CMK (cell line): Measurements from ENCODE around the gene MTG2.
"Not testable (repeated sequence)": the region's sequence is repeated elsewhere in the genome, so short reads cannot be mapped to it uniquely, and the experiment has no call there.

Experiments
- DNase-seq: peaks from one replicate; pipeline ENCODE4 v3.0.0-alpha.2; 2010; ENCODE audit warnings: low read depth

The MTG2 gene

DNA sequence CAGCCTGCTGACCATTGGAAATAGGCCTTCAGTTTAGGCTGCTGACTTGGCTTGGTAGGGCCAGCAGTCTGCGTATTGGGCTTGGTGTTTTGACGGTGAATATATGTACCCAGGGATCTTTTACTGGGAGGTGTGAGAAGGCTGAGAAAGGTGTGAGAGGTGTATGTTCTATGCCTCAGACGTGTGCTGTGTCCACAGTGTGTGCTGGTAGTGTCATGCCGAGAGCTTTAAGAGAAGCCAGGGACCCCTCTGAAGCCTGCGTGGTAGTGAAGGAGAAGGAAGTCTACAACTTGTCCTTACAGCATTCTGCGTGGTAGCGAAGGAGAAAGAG lies 37.2 kb upstream of the MTG2 start:
- DNase-seq, result no peak

DNA sequence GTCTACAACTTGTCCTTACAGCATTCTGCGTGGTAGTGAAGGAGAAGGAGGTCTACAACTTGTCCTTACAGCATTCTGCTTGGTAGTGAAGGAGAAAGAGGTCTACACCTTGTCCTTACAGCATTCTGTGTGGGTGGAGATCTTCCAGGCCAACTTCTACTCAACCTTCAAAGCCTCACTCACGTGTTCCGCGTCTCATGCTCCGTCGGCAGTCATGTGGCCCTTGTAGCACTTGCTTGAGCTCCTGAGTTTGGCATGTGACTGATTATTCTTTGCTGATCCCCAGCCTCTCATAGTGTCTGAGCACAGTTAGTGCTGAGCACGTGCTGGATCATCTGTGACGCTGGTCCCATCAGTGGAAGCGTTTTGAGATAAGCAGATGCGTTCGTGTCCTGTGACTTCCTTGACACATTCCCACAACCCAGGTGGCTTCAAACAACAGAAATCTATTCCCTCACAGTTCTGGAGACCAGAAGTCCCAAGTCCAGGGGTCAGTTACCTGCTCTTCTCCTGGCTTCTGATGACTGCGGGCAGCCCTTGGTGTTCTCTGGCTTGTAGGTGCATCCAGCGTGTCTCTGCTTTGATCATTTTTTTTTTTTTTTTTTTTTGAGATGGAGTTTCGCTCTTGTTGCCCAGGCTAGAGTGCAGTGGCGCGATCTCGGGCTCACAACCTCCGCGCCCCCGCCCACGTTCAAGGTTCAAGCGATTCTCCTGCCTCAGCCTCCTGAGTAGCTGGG lies 36.6 kb upstream of the MTG2 start:
- no peak for DNase-seq

GRCh38 chr20:62147125-62147524 lies 35.7 kb upstream of the MTG2 start:
- no peak for DNase-seq

- no peak for DNase-seq
Measured at GRCh38 chr20:62147528-62147927, 35.3 kb upstream of the MTG2 start.

- DNase-seq, result not testable (repeated sequence)
Measured at GRCh38 chr20:62148383-62148782, 34.4 kb upstream of the MTG2 start.

GRCh38 chr20:62148908-62149314 lies 33.9 kb upstream of the MTG2 start:
- DNase-seq, result no peak

- DNase-seq, result no peak
Measured at GRCh38 chr20:62149532-62150309, 33.1 kb upstream of the MTG2 start.

DNA sequence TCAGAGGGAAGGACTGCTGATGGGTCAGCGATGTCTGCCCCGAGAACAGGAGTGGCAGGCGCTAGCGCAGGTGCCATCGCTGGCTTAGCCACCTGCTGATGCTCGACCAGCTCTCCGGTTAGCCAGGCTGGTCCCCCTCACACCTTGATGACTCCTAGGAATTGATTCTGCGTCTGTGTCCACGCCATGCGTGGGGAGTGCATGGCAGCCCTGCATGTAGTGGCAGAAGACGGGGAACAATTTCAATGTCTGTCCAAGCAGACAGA lies 32.6 kb upstream of the MTG2 start:
- DNase-seq, result no peak

- no peak for DNase-seq
Measured at GRCh38 chr20:62151225-62151624, 31.6 kb upstream of the MTG2 start.

GRCh38 chr20:62151835-62152364 lies 30.9 kb upstream of the MTG2 start:
- DNase-seq, result no peak

DNA sequence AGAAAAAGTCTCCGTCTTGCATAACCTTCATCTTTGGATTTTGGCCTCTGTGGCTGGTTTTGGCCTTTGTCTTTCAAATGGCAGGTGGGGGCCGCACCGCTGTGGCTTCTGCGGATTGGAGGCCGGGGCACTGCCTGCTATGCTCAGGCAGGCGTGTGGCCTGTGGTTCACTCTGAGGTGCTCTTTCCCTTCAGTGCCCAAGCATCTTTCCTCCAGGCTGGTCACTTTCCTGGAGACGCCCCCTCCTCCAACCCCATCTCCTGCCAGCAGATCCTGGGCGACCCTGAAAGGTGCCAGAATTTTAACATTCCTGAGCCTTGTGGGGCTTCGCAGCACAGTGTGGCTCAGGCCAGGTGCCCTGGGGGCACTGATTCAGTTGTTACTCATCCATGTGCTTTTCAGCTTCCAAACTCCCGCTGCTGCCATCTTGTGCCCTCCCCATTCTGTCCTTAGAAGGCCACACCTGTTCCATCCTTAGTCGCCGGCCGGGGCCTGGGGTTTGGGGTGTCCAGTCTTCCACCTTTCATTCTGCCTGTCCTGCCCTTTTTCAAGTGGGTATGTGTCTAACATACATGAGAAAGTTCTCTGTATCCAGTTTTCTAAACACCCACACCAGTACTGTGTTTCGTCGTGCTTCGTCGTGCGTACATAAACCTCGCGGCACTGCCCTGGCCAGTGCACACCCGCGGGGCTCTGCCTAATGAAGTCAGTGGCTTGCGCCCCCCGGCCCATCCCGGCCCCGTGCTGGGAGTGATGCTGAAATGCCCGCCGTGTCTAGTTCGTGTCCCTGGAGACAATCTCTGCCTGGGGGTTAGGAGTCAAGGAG lies 27.2 kb upstream of the MTG2 start:
- no peak for DNase-seq

GRCh38 chr20:62156254-62156556 lies 26.6 kb upstream of the MTG2 start:
- no peak for DNase-seq

DNA sequence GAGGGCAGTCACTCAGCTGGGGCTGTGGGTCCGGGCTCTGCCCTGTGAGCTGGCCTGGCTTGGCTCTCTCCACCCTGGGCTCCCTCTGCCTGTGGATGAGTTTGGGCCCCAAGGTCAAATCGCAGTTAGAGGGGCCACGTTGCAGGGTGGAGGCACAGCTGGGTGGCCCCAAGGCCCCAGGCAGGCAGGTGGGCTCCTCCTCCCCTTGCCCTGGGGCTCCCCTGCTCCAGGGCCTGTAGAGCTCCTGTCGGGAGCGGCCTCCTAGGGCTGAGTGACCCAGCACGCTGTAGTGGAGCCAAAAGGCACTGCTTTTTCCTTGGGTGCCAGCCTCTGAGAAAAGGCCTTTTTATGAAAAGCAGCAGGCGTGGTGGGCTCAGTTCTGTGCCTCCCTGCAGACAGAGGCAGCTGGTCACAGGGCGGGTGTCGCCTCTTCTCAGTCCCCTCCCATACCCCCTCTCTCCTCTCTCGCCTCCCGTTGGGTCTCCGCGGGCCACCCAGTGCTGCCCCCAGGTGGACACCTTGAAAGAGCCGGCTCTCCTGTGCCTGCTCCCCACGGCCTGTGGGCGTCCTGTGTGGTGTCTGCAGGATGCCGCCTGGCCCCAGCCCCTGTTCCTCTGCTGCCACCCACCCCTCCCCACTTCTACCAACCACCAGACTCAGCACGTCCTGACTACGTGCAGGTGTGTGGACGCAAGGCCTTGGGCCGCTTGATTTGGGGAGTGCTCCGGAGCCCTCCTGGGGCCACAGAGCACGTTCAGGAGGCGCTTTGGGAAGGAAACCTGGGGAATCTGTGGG lies 26.0 kb upstream of the MTG2 start:
- DNase-seq, result peak; percentile 36

GRCh38 chr20:62157387-62158087 lies 25.3 kb upstream of the MTG2 start:
- DNase-seq, result no peak

GRCh38 chr20:62158088-62158400 lies 24.8 kb upstream of the MTG2 start:
- no peak for DNase-seq

DNA sequence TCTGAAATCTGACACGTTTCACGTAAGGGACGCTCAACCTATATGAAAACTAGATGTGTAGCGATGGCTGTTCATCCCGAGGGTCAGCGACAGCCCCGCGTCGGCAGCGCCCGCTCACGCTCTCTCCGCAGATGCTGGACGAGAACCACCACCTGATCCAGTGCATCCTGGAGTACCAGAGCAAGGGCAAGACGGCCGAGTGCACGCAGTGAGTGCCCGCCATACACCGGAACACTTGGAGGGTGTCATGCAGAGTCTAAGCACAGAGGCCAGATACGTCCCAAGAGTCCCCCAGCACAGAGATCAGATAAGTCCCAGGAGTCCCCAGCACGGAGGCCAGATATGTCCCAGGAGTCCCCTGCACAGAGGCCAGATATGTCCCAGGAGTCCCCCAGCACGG lies 24.3 kb upstream of the MTG2 start:
- DNase-seq, result no peak

GRCh38 chr20:62159052-62159451 lies 23.8 kb upstream of the MTG2 start:
- DNase-seq, result no peak

DNA sequence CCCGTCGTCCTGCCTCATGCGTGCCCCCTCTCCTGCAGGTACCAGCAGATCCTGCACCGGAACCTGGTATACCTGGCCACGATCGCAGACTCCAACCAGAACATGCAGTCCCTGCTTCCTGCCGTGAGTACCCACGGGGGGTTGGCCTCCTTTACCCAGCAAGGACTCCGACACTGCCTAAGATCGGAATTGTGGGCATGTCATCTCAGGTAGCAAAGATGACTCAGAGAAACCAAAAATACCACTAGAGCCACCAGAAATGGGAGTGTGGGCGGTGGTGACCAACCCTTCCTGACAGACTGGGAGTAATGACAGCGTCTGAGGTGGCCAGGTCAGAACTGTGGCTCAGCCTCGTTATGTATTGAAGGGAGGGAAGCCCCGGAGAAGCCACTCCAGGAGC lies 23.0 kb upstream of the MTG2 start:
- no peak for DNase-seq

DNA sequence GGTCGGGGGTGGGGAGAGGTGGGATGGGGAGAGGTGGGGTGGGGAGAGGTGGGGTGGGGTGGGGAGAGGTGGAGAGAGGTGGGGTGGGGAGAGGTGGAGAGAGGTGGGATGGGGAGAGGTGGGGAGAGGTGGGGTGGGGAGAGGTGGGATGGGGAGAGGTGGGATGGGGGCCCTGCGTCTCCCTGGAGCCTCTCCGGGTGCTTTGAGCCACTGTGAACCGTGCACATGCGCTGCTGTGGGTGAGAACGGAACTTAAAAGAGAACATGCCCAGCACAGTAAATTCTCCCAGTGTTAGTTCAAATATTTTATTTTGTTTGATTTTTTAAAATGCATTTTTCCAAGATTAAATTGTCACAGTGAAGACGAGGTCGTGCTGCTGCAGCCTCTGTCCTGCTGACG lies 22.6 kb upstream of the MTG2 start:
- DNase-seq, result no peak

- no peak for DNase-seq
Measured at GRCh38 chr20:62160876-62161275, 22.0 kb upstream of the MTG2 start.

GRCh38 chr20:62161347-62161746 lies 21.5 kb upstream of the MTG2 start:
- no peak for DNase-seq
